ENCODE results near the gene ATP13A2.

The ATP13A2 gene

GRCh38 chr1:17011439-17012307 lies at the start of gene ATP13A2:
Gene ATP13A2 (minus strand): TSS chr1:17011928. CDS start chr1:17011738, 190 bp downstream.
- peak; percentile 82 for DNase-seq

GRCh38 chr1:17061486-17061885 lies 49.8 kb upstream of the ATP13A2 start:
- no peak for DNase-seq

GRCh38 chr1:17060306-17060749 lies 48.6 kb upstream of the ATP13A2 start:
- DNase-seq = no peak

- DNase-seq = peak; percentile 45
These were observed 47.9 kb upstream of the ATP13A2 start for GRCh38 chr1:17059391-17060305.

GRCh38 chr1:17056551-17056950 lies 44.8 kb upstream of the ATP13A2 start:
- DNase-seq = no peak

- no peak for DNase-seq
These were observed 44.1 kb upstream of the ATP13A2 start for GRCh38 chr1:17055801-17056200.

GRCh38 chr1:17053685-17054410 lies 42.1 kb upstream of the ATP13A2 start, which contains the start of gene SDHB:
Gene SDHB (minus strand): TSS chr1:17054032. CDS start chr1:17054019, 13 bp downstream.
- DNase-seq = peak; percentile 99

GRCh38 chr1:17053086-17053684 lies 41.5 kb upstream of the ATP13A2 start:
- no peak for DNase-seq

- DNase-seq = no peak
These were observed 40.9 kb upstream of the ATP13A2 start for GRCh38 chr1:17052641-17053040.

GRCh38 chr1:17052038-17052437 lies 40.3 kb upstream of the ATP13A2 start:
- no peak for DNase-seq

GRCh38 chr1:17047924-17048323 lies 36.2 kb upstream of the ATP13A2 start:
- DNase-seq = no peak

- DNase-seq = no peak
These were observed 34.6 kb upstream of the ATP13A2 start for GRCh38 chr1:17046334-17046657.

GRCh38 chr1:17045634-17046333 lies 34.1 kb upstream of the ATP13A2 start:
- peak; percentile 49 for DNase-seq

GRCh38 chr1:17045150-17045549 lies 33.4 kb upstream of the ATP13A2 start:
- DNase-seq = no peak

- no peak for DNase-seq
These were observed 31.9 kb upstream of the ATP13A2 start for GRCh38 chr1:17043676-17044075.

GRCh38 chr1:17040135-17040534 lies 28.4 kb upstream of the ATP13A2 start:
- no peak for DNase-seq

GRCh38 chr1:17039522-17039921 lies 27.8 kb upstream of the ATP13A2 start:
- no peak for DNase-seq

GRCh38 chr1:17033481-17033880 lies 21.8 kb upstream of the ATP13A2 start:
- DNase-seq = no peak

GRCh38 chr1:17032741-17033140 lies 21.0 kb upstream of the ATP13A2 start:
- no peak for DNase-seq

- no peak for DNase-seq
These were observed 19.7 kb upstream of the ATP13A2 start for GRCh38 chr1:17031436-17031835.

- no peak for DNase-seq
These were observed 18.5 kb upstream of the ATP13A2 start for GRCh38 chr1:17030206-17030605.

- DNase-seq = no peak
These were observed 17.0 kb upstream of the ATP13A2 start for GRCh38 chr1:17028662-17029188.

All from CD4-positive, alpha-beta T cell treated with Interleukin-17A for 1 hour (primary cell).